HUES6 (cell line): ENCODE results near the gene TENT4A.

ENCODE experiments used
- H3K27ac ChIP-seq: 2 replicates; pipeline ENCODE4 v1.7.0; 2013; ENCODE audit warnings: low read depth, mild to moderate bottlenecking, low read length, inconsistent platforms
- H3K27me3 ChIP-seq: 2 replicates; pipeline ENCODE4 v1.6.1; 2013; ENCODE audit warnings: low read length; ENCODE audit not compliant: control insufficient read depth, insufficient read depth
- H3K36me3 ChIP-seq: 2 replicates; pipeline ENCODE4 v1.6.1; 2013; ENCODE audit warnings: low read length; ENCODE audit not compliant: control insufficient read depth, insufficient read depth
- H3K4me1 ChIP-seq: 2 replicates; pipeline ENCODE4 v1.6.1; 2013; ENCODE audit warnings: low read length; ENCODE audit not compliant: control insufficient read depth, insufficient read depth
- H3K4me3 ChIP-seq: 2 replicates; pipeline ENCODE4 v1.5.1; 2013; ENCODE audit warnings: low read depth, low read length
- H3K9ac ChIP-seq: one replicate; pipeline ENCODE4 v1.6.1; 2013; ENCODE audit warnings: mild to moderate bottlenecking, low read length
- H3K9me3 ChIP-seq: 2 replicates; pipeline ENCODE4 v1.6.1; 2013; ENCODE audit warnings: low read depth, low read length; ENCODE audit not compliant: control insufficient read depth, insufficient read depth

Gene TENT4A

GRCh38 chr5:6744841-6745705, 31.8 kb downstream of the TENT4A start:
- no peak overlapping the region for H3K9ac ChIP-seq
- H3K27me3 ChIP-seq, result no peaks in the 10 kb centered on the region
- H3K27ac ChIP-seq, result no peak overlapping the region
- peaks cover 90% of the 10 kb centered on the region for H3K36me3 ChIP-seq
- no peaks in the 10 kb centered on the region for H3K4me1 ChIP-seq
- H3K9me3 ChIP-seq, result no peaks in the 10 kb centered on the region
- no peak overlapping the region for H3K4me3 ChIP-seq

- no peak overlapping the region for H3K27ac ChIP-seq
- H3K27me3 ChIP-seq, result no peaks in the 10 kb centered on the region
- H3K9me3 ChIP-seq, result no peaks in the 10 kb centered on the region
- H3K4me1 ChIP-seq, result no peaks in the 10 kb centered on the region
- H3K9ac ChIP-seq, result no peak overlapping the region
- H3K36me3 ChIP-seq, result peaks cover 90% of the 10 kb centered on the region
- H3K4me3 ChIP-seq, result no peak overlapping the region
Observed at GRCh38 chr5:6745706-6746222, 32.5 kb downstream of the TENT4A start.

GRCh38 chr5:6746244-6746643, 33.0 kb downstream of the TENT4A start:
- Histone ChIP-seq H3K36me3 (peaks cover 90% of the 10 kb centered on the region), H3K4me3 (no peak overlapping the region), H3K27me3 (no peaks in the 10 kb centered on the region), H3K27ac (no peak overlapping the region), H3K4me1 (no peaks in the 10 kb centered on the region), H3K9ac (no peak overlapping the region), H3K9me3 (no peaks in the 10 kb centered on the region)

- H3K36me3 ChIP-seq, result peaks cover 90% of the 10 kb centered on the region
Observed at GRCh38 chr5:6747103-6747502, 33.9 kb downstream of the TENT4A start.

GRCh38 chr5:6748142-6748541, 34.9 kb downstream of the TENT4A start:
- no peak overlapping the region for H3K27ac ChIP-seq
- H3K9ac ChIP-seq, result no peak overlapping the region
- H3K4me1 ChIP-seq, result no peaks in the 10 kb centered on the region
- no peaks in the 10 kb centered on the region for H3K27me3 ChIP-seq
- no peaks in the 10 kb centered on the region for H3K9me3 ChIP-seq
- H3K4me3 ChIP-seq, result no peak overlapping the region
- H3K36me3 ChIP-seq, result peaks cover 90% of the 10 kb centered on the region

More at GRCh38 chr5:6747103-6747502, 33.9 kb downstream of the TENT4A start:
- no peaks in the 10 kb centered on the region for H3K27me3 ChIP-seq
- no peak overlapping the region for H3K27ac ChIP-seq
- no peaks in the 10 kb centered on the region for H3K4me1 ChIP-seq
- no peak overlapping the region for H3K9ac ChIP-seq
- H3K4me3 ChIP-seq, result no peak overlapping the region
- no peaks in the 10 kb centered on the region for H3K9me3 ChIP-seq

- Histone ChIP-seq H3K9ac (no peak overlapping the region), H3K4me1 (no peaks in the 10 kb centered on the region), H3K36me3 (peaks cover 93% of the 10 kb centered on the region), H3K9me3 (no peaks in the 10 kb centered on the region), H3K27me3 (no peaks in the 10 kb centered on the region), H3K4me3 (no peak overlapping the region), H3K27ac (no peak overlapping the region)
Observed at GRCh38 chr5:6749026-6749716, 35.9 kb downstream of the TENT4A start.

- Histone ChIP-seq H3K9ac (no peak overlapping the region), H3K4me1 (no peaks in the 10 kb centered on the region), H3K27me3 (no peaks in the 10 kb centered on the region), H3K4me3 (no peak overlapping the region), H3K27ac (no peak overlapping the region), H3K36me3 (peaks cover 95% of the 10 kb centered on the region), H3K9me3 (no peaks in the 10 kb centered on the region)
Observed at GRCh38 chr5:6750142-6750840, 37.1 kb downstream of the TENT4A start.

DNA sequence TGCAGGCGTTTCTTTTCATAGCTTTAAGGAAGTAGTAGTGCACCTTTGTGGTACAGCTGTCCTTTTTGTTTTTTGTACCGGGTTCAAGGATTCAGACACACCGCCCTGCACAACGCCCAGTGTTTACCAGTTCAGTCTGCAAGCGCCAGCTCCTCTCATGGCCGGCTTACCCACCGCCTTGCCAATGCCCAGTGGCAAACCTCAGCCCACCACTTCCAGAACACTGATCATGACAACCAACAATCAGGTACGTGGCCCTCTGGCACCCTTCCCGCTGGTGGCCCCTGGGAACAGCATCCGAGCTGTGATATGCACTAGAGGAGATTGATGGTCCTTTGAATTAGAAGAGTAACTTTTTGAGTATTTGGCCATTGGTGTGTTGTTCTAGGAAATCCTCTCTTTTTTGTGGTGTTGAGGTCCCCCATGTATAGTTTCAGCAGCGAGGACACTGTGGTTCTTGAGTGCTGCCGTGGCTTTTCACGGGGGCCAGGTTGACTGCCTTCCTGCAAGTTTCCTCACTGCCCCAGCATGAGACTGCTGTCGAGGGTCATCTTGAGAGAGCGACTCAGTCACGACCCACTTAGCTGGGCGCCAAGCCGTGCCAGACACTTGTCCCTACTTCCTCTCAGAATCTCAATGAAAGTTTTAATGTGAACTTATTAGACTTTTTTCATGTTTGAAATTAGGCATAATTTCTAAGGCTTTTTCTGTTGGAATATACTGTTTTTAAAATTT, 37.9 kb downstream of the TENT4A start:
- Histone ChIP-seq H3K4me3 (no peak overlapping the region), H3K27ac (no peak overlapping the region), H3K36me3 (peaks cover 96% of the 10 kb centered on the region), H3K9ac (no peak overlapping the region), H3K9me3 (no peaks in the 10 kb centered on the region), H3K4me1 (no peaks in the 10 kb centered on the region), H3K27me3 (no peaks in the 10 kb centered on the region)

- Histone ChIP-seq H3K27me3 (no peaks in the 10 kb centered on the region), H3K4me1 (no peaks in the 10 kb centered on the region), H3K9ac (no peak overlapping the region), H3K4me3 (no peak overlapping the region), H3K9me3 (no peaks in the 10 kb centered on the region), H3K36me3 (peaks cover 96% of the 10 kb centered on the region), H3K27ac (no peak overlapping the region)
Observed at GRCh38 chr5:6752236-6752635, 39.0 kb downstream of the TENT4A start.

- no peaks in the 10 kb centered on the region for H3K4me1 ChIP-seq
- no peak overlapping the region for H3K4me3 ChIP-seq
- H3K9ac ChIP-seq, result no peak overlapping the region
- no peak overlapping the region for H3K27ac ChIP-seq
- H3K27me3 ChIP-seq, result no peaks in the 10 kb centered on the region
- peaks cover 95% of the 10 kb centered on the region for H3K36me3 ChIP-seq
- no peaks in the 10 kb centered on the region for H3K9me3 ChIP-seq
Observed at GRCh38 chr5:6752782-6753181, 39.5 kb downstream of the TENT4A start.
